ENCODE data around the gene KRTAP16-1. TPM values are rescaled to one million over a fixed set of nuclear protein-coding genes. Genes with fewer than 3 reads are reported as not detected.

The KRTAP16-1 gene
- polyA plus RNA-seq, 1 donor (not counting 4 experiments of a cell fraction or from before 2014, with no cell fraction given) = not detected

DNA sequence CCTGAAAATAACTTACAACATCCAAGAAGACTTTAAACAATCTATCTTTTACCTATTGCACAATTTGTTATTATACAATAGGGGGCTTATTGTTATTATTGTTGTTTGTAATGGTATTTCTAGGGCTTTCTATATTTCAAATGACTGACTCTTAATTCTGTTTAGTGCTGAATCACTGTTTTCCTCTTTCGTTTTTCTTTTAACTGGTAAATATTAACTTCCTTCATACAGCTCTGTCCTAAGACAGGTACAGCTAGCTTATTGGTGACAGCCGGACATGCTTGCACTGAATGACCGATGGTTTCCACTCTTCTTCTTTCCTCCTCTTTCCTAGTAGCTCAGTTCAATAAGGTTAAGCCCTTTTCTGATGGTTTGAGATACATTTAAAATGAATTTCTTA is 22.1 kb downstream of the KRTAP16-1 start:
- TF ChIP-seq, protein P1, sequence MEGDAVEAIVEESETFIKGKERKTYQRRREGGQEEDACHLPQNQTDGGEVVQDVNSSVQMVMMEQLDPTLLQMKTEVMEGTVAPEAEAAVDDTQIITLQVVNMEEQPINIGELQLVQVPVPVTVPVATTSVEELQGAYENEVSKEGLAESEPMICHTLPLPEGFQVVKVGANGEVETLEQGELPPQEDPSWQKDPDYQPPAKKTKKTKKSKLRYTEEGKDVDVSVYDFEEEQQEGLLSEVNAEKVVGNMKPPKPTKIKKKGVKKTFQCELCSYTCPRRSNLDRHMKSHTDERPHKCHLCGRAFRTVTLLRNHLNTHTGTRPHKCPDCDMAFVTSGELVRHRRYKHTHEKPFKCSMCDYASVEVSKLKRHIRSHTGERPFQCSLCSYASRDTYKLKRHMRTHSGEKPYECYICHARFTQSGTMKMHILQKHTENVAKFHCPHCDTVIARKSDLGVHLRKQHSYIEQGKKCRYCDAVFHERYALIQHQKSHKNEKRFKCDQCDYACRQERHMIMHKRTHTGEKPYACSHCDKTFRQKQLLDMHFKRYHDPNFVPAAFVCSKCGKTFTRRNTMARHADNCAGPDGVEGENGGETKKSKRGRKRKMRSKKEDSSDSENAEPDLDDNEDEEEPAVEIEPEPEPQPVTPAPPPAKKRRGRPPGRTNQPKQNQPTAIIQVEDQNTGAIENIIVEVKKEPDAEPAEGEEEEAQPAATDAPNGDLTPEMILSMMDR (optimal IDR thresholded peaks at IDR 0.05 in 1 of 3, IDR thresholded peaks at IDR 0.05 in 1 of 3, conservative IDR thresholded peaks at IDR 0.05 in 1 of 3; ENCODE audit: extremely low read depth in 1 of 3, insufficient read depth in 2 of 3, low read length in 3 of 3) = no peak
- no peak for TF ChIP-seq EZH2 (IDR thresholded peaks at IDR 0.05; ENCODE audit: low read length)
- Histone ChIP-seq H3K4me2 (ENCODE audit: control insufficient read depth, extremely low read depth, insufficient read depth, low read depth, low read length) (no peak overlapping the region), H3K9me1 (ENCODE audit: control insufficient read depth, extremely low read depth, insufficient read depth, low read length) (no peaks in the 10 kb centered on the region), H3K27me3 (ENCODE audit: control insufficient read depth, extremely low read depth, insufficient read depth, low read length) (no peaks in the 10 kb centered on the region), H3K36me3 (ENCODE audit: control insufficient read depth in 2 of 2, extremely low read depth in 1 of 2, insufficient read depth in 2 of 2, low read length in 2 of 2) (no peaks in the 10 kb centered on the region), H3K79me2 (ENCODE audit: control insufficient read depth, insufficient read depth, low read length) (no peaks in the 10 kb centered on the region), H3K4me3 (ENCODE audit: control insufficient read depth in 2 of 3, extremely low read depth in 1 of 3, insufficient read depth in 2 of 3, low read depth in 1 of 3, low read length in 3 of 3) (no peak overlapping the region), H4K20me1 (ENCODE audit: control insufficient read depth, extremely low read depth, insufficient read depth, low read length) (no peaks in the 10 kb centered on the region), H3K9me3 (ENCODE audit: control insufficient read depth, low read depth, low read length) (no peaks in the 10 kb centered on the region), H3K9ac (ENCODE audit: control insufficient read depth, extremely low read depth, insufficient read depth, low read length) (no peak overlapping the region), H3K27ac (ENCODE audit: control insufficient read depth, insufficient read depth, low read length) (no peak overlapping the region), H2AFZ (ENCODE audit: control insufficient read depth, low read length) (no peak overlapping the region), H3K4me1 (ENCODE audit: control insufficient read depth, extremely low read depth, insufficient read depth, low read length) (peaks cover 13% of the 10 kb centered on the region)
- FAIRE-seq (no peak), DNase-seq (ENCODE audit: low read depth, low spot score) (no peak)
- dilution Hi-C loops (cut with MboI; ENCODE audit: extremely low pct_ligation_motif_present, low sequenced_read_pairs) = no loop called here

DNA sequence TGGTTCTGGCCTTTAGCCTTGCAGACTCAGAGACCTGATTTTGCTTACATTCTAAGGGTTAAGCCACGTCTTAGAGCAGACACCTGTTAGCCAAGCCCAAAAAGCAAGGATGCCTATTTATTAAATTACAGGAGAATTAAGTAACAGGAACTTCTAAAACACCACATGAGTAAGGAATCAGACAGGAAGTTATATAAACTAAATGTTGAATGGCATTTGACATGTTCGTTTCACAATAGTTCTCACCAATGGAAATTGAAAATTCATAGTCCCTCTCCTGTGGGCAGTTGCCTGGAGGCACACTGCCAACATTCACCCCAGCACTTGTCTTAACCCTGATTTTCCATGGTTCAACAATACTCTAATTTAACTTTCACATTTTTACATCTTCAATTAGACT is 24.6 kb downstream of the KRTAP16-1 start:
- TF ChIP-seq, protein P1 (optimal IDR thresholded peaks at IDR 0.05 in 1 of 3, IDR thresholded peaks at IDR 0.05 in 1 of 3, conservative IDR thresholded peaks at IDR 0.05 in 1 of 3; ENCODE audit: extremely low read depth in 1 of 3, insufficient read depth in 2 of 3, low read length in 3 of 3) = no peak
- TF ChIP-seq EZH2 (IDR thresholded peaks at IDR 0.05; ENCODE audit: low read length) = no peak
- no peak for FAIRE-seq
- H4K20me1 ChIP-seq (ENCODE audit: control insufficient read depth, extremely low read depth, insufficient read depth, low read length) = no peaks in the 10 kb centered on the region
- no peak overlapping the region for H3K4me3 ChIP-seq (ENCODE audit: control insufficient read depth in 2 of 3, extremely low read depth in 1 of 3, insufficient read depth in 2 of 3, low read depth in 1 of 3, low read length in 3 of 3)
- no peak for DNase-seq (ENCODE audit: low read depth, low spot score)
- dilution Hi-C loops (cut with MboI; ENCODE audit: extremely low pct_ligation_motif_present, low sequenced_read_pairs) = no loop called here
- no peaks in the 10 kb centered on the region for H3K9me3 ChIP-seq (ENCODE audit: control insufficient read depth, low read depth, low read length)
- no peak overlapping the region for H3K9ac ChIP-seq (ENCODE audit: control insufficient read depth, extremely low read depth, insufficient read depth, low read length)
- H3K27ac ChIP-seq (ENCODE audit: control insufficient read depth, insufficient read depth, low read length) = no peak overlapping the region
- no peaks in the 10 kb centered on the region for H3K4me1 ChIP-seq (ENCODE audit: control insufficient read depth, extremely low read depth, insufficient read depth, low read length)
- H3K9me1 ChIP-seq (ENCODE audit: control insufficient read depth, extremely low read depth, insufficient read depth, low read length) = no peaks in the 10 kb centered on the region
- H3K36me3 ChIP-seq (ENCODE audit: control insufficient read depth in 2 of 2, extremely low read depth in 1 of 2, insufficient read depth in 2 of 2, low read length in 2 of 2) = no peaks in the 10 kb centered on the region
- H3K27me3 ChIP-seq (ENCODE audit: control insufficient read depth, extremely low read depth, insufficient read depth, low read length) = no peaks in the 10 kb centered on the region
- H3K79me2 ChIP-seq (ENCODE audit: control insufficient read depth, insufficient read depth, low read length) = no peaks in the 10 kb centered on the region
- no peak overlapping the region for H3K4me2 ChIP-seq (ENCODE audit: control insufficient read depth, extremely low read depth, insufficient read depth, low read depth, low read length)
- H2AFZ ChIP-seq (ENCODE audit: control insufficient read depth, low read length) = no peak overlapping the region

All from keratinocyte (primary cell).